ENCODE data around the gene KBTBD13. TPM values are rescaled to one million over a fixed set of nuclear protein-coding genes. Genes with fewer than 3 reads are reported as not detected.
A peak's percentile ranks its signal among the peaks of the same experiment; 100 is the strongest.

Gene KBTBD13
- not detected for total RNA-seq

- no peak within 1 kb of the TSS for H3K27ac ChIP-seq
- no peak within 1 kb of the TSS for H3K4me3 ChIP-seq
- DNase-seq, result no peak
- TF ChIP-seq POLR2AphosphoS5 (IDR thresholded peaks at IDR 0.05) (no peak), POLR2A (IDR thresholded peaks at IDR 0.05) (no peak), CTCF (IDR thresholded peaks at IDR 0.05) (no peak)
- in situ Hi-C loops (cut with MboI; ENCODE audit: low pct_ligation_motif_present in 1 of 4, low pct_unique_long_range_greater_than_20kb in 1 of 4, low sequenced_read_pairs in 3 of 4), result no loop called here
- peaks cover 0 to 20% (median 15%) of the 10 kb centered on the region in 4 donors for H3K4me1 ChIP-seq
- 91% methylated on average over 58 of the region's 73 CpGs; no CpG with 5 or more reads in 1 of the 2 donors for WGBS, 2 donors (ENCODE audit: low coverage in 1 of 2)
- H3K36me3 ChIP-seq, result no peaks in the 10 kb centered on the region
- H3K27me3 ChIP-seq, result no peaks in the 10 kb centered on the region
- H3K9me3 ChIP-seq, result no peaks in the 10 kb centered on the region
- intact Hi-C loops (cut with DNase I; ENCODE audit: low total_unique reads), result no loop called here
Observed at GRCh38 chr15:65076486-65077290, at the start of gene KBTBD13. KBTBD13 (plus strand) TSS chr15:65076746; CDS start chr15:65076816, 70 bp downstream.

- in situ Hi-C loops (cut with MboI; ENCODE audit: low pct_ligation_motif_present in 1 of 4, low pct_unique_long_range_greater_than_20kb in 1 of 4, low sequenced_read_pairs in 3 of 4), result loop anchor here in 3 of 4 donors (25.0 kb wide), 1 partner anchor 261 kb away; the partner anchor contains the start of genes PARP16 (in 3 of the 3) and RNU5A-1 (in 3 of the 3)
Observed at GRCh38 chr15:65026756-65027155, 49.8 kb upstream of the KBTBD13 start.

GRCh38 chr15:65027593-65027992 lies 49.0 kb upstream of the KBTBD13 start:
- intact Hi-C loops (cut with DNase I; ENCODE audit: low total_unique reads) (no loop called here), in situ Hi-C loops (cut with MboI; ENCODE audit: low pct_ligation_motif_present in 1 of 4, low pct_unique_long_range_greater_than_20kb in 1 of 4, low sequenced_read_pairs in 3 of 4) (loop anchor here in 3 of 4 donors (25.0 kb wide), 1 partner anchor 260 kb away; the partner anchor contains the start of genes PARP16 (in 3 of the 3) and RNU5A-1 (in 3 of the 3))
- H3K36me3 ChIP-seq, result peaks cover 0 to 25% (median 9%) of the 10 kb centered on the region in 4 donors
- 70 to 71% methylated on average over 1 of the region's 1 CpG for WGBS, 2 donors (ENCODE audit: low coverage in 1 of 2)
- H3K9me3 ChIP-seq, result no peaks in the 10 kb centered on the region
- H3K27me3 ChIP-seq, result no peaks in the 10 kb centered on the region
- H3K27ac ChIP-seq, result peak overlapping the region in 1 of 4 donors; percentile 91
- H3K4me1 ChIP-seq, result peaks cover 9 to 13% (median 11%) of the 10 kb centered on the region in 4 donors
- no peak for DNase-seq
- peak overlapping the region in 1 of 4 donors; percentile 88 for H3K4me3 ChIP-seq
- TF ChIP-seq CTCF (IDR thresholded peaks at IDR 0.05), result no peak

More at GRCh38 chr15:65026756-65027155, 49.8 kb upstream of the KBTBD13 start:
- no peak for TF ChIP-seq POLR2AphosphoS5 (IDR thresholded peaks at IDR 0.05)
- no peak for TF ChIP-seq CTCF (IDR thresholded peaks at IDR 0.05)
- no peak for DNase-seq
- H3K4me3 ChIP-seq, result no peak overlapping the region
- intact Hi-C loops (cut with DNase I; ENCODE audit: low total_unique reads), result no loop called here
- H3K9me3 ChIP-seq, result no peaks in the 10 kb centered on the region
- no peaks in the 10 kb centered on the region for H3K27me3 ChIP-seq
- no peak overlapping the region for H3K27ac ChIP-seq
- WGBS, 2 donors (ENCODE audit: low coverage in 1 of 2), result 88 to 91% methylated on average over 6 of the region's 6 CpGs
- H3K4me1 ChIP-seq, result peaks cover 9 to 11% (median 11%) of the 10 kb centered on the region in 4 donors
- H3K36me3 ChIP-seq, result peaks cover 0 to 31% (median 13%) of the 10 kb centered on the region in 4 donors

GRCh38 chr15:65028338-65028737 lies 48.2 kb upstream of the KBTBD13 start:
- Histone ChIP-seq H3K36me3 (peaks cover 0 to 20% (median 7%) of the 10 kb centered on the region in 4 donors), H3K4me1 (peaks cover 11 to 18% (median 12%) of the 10 kb centered on the region in 4 donors), H3K4me3 (peak overlapping the region; percentile 62 to 98 (median 91)), H3K9me3 (no peaks in the 10 kb centered on the region), H3K27me3 (no peaks in the 10 kb centered on the region), H3K27ac (peak overlapping the region; percentile 85 to 91 (median 89))
- TF ChIP-seq CTCF (IDR thresholded peaks at IDR 0.05), result no peak
- no peak for TF ChIP-seq EP300 (IDR thresholded peaks at IDR 0.05; ENCODE audit: low read depth)
- TF ChIP-seq POLR2AphosphoS5 (IDR thresholded peaks at IDR 0.05), result no peak
- TF ChIP-seq POLR2A (IDR thresholded peaks at IDR 0.05), result no peak
- intact Hi-C loops (cut with DNase I; ENCODE audit: low total_unique reads), result no loop called here
- DNase-seq, result no peak
- in situ Hi-C loops (cut with MboI; ENCODE audit: low pct_ligation_motif_present in 1 of 4, low pct_unique_long_range_greater_than_20kb in 1 of 4, low sequenced_read_pairs in 3 of 4), result loop anchor here in 3 of 4 donors (25.0 kb wide), 1 partner anchor 259 kb away; the partner anchor contains the start of genes PARP16 (in 3 of the 3) and RNU5A-1 (in 3 of the 3)
- 14 to 20% methylated on average over 5 to 10 of the region's 10 CpGs for WGBS, 2 donors (ENCODE audit: low coverage in 1 of 2)

All from transverse colon (tissue), 4 donors.